Measurements from ENCODE around the gene CHST11. TPM values are rescaled to one million over a fixed set of nuclear protein-coding genes. Genes with fewer than 3 reads are reported as not detected.

Gene CHST11
- total and polyA plus RNA-seq, 7 experiments from 2014 or later = 23.4 to 74.3 (median 32.0) TPM

DNA sequence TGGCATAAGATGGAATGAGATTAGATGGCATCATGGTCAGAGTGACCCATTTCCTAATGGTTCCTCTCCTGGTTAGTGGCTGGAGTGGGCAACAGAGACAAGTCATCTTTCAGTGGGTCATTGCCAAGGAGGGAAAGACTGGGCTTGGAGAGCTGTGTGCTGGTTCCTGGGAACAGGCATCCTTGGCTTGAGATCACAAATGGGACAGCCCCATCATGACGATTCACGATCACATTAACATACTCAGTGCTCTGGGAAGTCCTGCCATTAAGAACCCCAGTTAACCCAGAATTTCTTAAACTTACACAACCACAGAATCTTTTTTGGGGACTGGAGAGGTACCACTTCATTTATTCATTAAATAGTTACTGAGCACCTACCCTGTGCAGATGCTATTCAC is 27.3 kb downstream of the CHST11 start:
- Histone ChIP-seq H3K27ac (ENCODE audit: low read depth, low read length) (no peak overlapping the region), H3K9me3 (ENCODE audit: control insufficient read depth in 2 of 3, low read length in 3 of 3) (no peaks in the 10 kb centered on the region), H3K36me3 (ENCODE audit: control insufficient read depth in 2 of 3, insufficient read depth in 3 of 3, low read length in 3 of 3) (no peaks in the 10 kb centered on the region), H3K4me3 (ENCODE audit: low read length) (no peak overlapping the region), H3K4me1 (ENCODE audit: control insufficient read depth in 2 of 2, insufficient read depth in 2 of 2, low read length in 2 of 2) (peaks cover 69 to 77% of the 10 kb centered on the region in 2 donors), H3K27me3 (ENCODE audit: control insufficient read depth in 2 of 2, insufficient read depth in 2 of 2, low read length in 2 of 2) (no peaks in the 10 kb centered on the region)
- POLR2A ChIA-PET = interaction anchor here (6.5 kb wide), 1 partner anchor 25 kb away, joined by 50 read pairs; the partner anchor contains the start of gene CHST11
- H3K4me3 Mint-ChIP-seq = peak overlapping the region in 6 of 10 donors; percentile 4 to 70 (median 42)
- H3K4me1 Mint-ChIP-seq = peaks cover 79 to 98% (median 90%) of the 10 kb centered on the region in 7 donors
- no peak for ATAC-seq
- H3K36me3 Mint-ChIP-seq = peaks cover 0 to 65% (median 17%) of the 10 kb centered on the region in 5 donors
- H3K27me3 Mint-ChIP-seq = no peaks in the 10 kb centered on the region
- CTCF ChIA-PET = interaction anchor here (1.3 kb wide), 1 partner anchor 27 kb away, joined by 3 read pairs; the partner anchor contains the start of gene CHST11
- DNase-seq = no peak
- H3K27ac Mint-ChIP-seq = peak overlapping the region; percentile 12 to 93 (median 87)
- H3K9me3 Mint-ChIP-seq = peaks cover 0 to 3% (median 0%) of the 10 kb centered on the region in 11 donors
- intact Hi-C loops (cut with micrococcal nuclease) = loop anchor here in 1 of 2 donors (2.0 kb wide), 1 partner anchor 15 kb away; no protein-coding TSS in a partner anchor

DNA sequence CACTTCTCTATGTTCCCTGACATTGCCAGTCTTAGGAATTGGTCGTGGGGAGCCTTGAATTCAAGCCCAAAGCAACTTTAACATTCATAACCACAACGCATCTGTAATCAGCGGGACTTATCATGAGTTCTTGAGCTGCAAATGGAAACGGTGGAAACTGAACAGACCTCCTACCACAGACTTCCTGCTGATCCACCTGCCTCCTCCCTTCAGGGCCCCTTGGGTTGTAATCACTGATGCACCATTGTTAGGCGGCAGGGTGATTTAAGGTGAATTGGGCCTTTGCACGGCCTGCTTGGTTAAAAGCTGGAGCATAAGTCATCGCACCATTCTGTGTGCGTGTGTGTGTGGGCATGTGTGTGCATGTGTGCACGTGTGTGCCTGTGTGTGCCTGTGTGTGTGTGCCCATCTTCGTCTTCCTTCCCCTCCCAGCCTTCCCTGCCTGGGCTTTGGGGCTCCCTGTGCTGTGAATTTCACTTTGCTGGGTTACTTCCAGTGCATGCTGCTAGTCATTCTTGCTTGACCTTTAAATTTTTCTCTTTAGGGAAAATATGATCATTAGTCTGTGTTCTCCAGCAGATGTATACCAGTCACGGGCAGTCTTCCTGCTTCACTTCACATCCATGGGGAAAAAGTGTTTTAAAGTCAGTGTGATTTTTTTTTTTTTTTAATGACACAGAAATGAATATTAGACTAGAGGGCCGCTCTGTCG is 29.1 kb downstream of the CHST11 start:
- H3K27ac ChIP-seq (ENCODE audit: low read depth, low read length) = peak overlapping the region; percentile 22
- H3K36me3 ChIP-seq (ENCODE audit: control insufficient read depth in 2 of 3, insufficient read depth in 3 of 3, low read length in 3 of 3) = no peaks in the 10 kb centered on the region
- Mint-ChIP-seq H3K4me1 (peaks cover 70 to 97% (median 90%) of the 10 kb centered on the region in 7 donors), H3K4me3 (peak overlapping the region; percentile 59 to 84 (median 72)), H3K27me3 (no peaks in the 10 kb centered on the region), H3K9me3 (peaks cover 0 to 3% (median 0%) of the 10 kb centered on the region in 11 donors), H3K36me3 (peaks cover 0 to 60% (median 17%) of the 10 kb centered on the region in 5 donors), H3K27ac (peak overlapping the region; percentile 73 to 93 (median 90))
- POLR2A ChIA-PET = interaction anchor here (1.1 to 6.5 kb wide), 5 partner anchors 9 to 27 kb away, joined by 3 to 50 read pairs (median 5); partner anchors contain the start of gene CHST11
- H3K4me1 ChIP-seq (ENCODE audit: control insufficient read depth in 2 of 2, insufficient read depth in 2 of 2, low read length in 2 of 2) = peaks cover 68 to 79% of the 10 kb centered on the region in 2 donors
- H3K4me3 ChIP-seq (ENCODE audit: low read length) = peak overlapping the region; percentile 39
- DNase-seq (peak in 7 of 9 donors; percentile 58 to 78 (median 69)), ATAC-seq (peak; percentile 80)
- H3K9me3 ChIP-seq (ENCODE audit: control insufficient read depth in 2 of 3, low read length in 3 of 3) = no peaks in the 10 kb centered on the region
- intact Hi-C loops (cut with micrococcal nuclease) = loop anchor here (1.0 to 5.0 kb wide), 6 partner anchors 8 to 621 kb away; partner anchors contain the start of gene WASHC4 (in 1 of the 2)
- CTCF ChIA-PET = interaction anchor here (0.7 to 1.6 kb wide), 3 partner anchors 8 to 50 kb away, joined by 3 to 5 read pairs (median 3); no protein-coding TSS in a partner anchor
- no peaks in the 10 kb centered on the region for H3K27me3 ChIP-seq (ENCODE audit: control insufficient read depth in 2 of 2, insufficient read depth in 2 of 2, low read length in 2 of 2)

DNA sequence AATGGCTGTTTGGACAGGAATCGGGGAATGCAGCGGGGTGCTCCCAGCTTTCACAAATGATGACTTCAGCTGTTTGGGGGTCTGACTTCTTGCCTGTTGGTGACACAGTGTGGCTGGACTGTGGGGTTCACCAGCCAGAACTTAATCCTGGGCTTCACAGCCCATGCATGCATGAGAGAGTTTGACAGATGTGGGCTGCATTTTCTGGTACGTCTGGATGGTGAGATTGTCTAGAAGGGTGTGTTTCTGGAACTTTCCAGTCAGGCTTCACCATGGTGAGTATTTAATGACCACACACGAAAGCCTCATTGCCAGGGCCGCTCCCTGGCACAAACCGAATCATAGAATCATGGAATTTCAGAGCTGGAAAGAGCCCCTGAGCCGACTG is 29.6 kb downstream of the CHST11 start:
- no peaks in the 10 kb centered on the region for H3K27me3 ChIP-seq (ENCODE audit: control insufficient read depth in 2 of 2, insufficient read depth in 2 of 2, low read length in 2 of 2)
- intact Hi-C loops (cut with micrococcal nuclease) = loop anchor here (1.0 to 5.0 kb wide), 2 partner anchors 9 to 621 kb away; partner anchors contain the start of gene WASHC4 (in 1 of the 2)
- ATAC-seq = no peak

DNA sequence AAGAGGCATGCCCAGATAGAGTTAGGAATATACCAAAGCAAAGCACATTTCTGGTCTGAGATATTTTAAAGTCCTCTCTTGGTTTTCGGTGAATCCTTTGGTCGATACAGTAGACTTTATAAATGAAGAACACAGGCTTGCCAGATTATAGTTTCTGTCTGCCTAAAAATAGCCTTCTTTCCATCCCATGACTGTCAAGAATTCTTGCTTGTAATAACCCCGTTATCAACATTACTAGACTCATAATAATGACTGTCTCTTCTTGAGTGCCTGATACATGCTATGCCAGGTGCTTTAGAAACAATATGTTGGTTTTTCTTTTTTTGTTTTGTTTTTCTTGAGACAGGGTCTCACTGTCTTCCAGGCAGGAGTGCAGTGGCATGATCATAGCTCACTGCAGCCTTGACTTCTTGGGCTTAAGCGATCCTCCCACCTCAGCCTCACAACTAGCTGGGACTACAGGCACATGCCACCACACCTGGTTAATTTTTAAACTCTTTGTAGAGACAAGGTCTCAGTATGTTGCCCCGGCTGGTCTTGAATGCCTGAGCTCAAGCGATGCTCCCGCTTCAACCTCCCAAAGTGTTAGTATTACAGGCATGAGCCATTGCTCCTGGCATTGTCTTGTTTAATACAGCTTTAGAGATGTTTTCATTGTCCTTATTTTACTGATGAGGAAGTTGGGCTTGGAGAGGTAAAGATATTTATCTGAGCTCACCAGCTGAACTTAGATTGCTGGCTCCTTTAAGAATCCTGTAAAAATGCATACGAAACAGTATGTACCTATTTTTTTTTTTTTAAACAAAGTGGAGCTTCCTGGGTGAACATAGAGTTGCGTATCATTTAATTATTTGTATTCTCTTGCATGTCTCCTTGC is 30.4 kb downstream of the CHST11 start:
- H3K36me3 Mint-ChIP-seq = peaks cover 0 to 57% (median 14%) of the 10 kb centered on the region in 5 donors

More for the DNA sequence above, 29.6 kb downstream of the CHST11 start:
- Mint-ChIP-seq H3K27ac (peak overlapping the region in 8 of 9 donors; percentile 73 to 91 (median 79)), H3K4me3 (peak overlapping the region in 9 of 10 donors; percentile 27 to 84 (median 64)), H3K27me3 (no peaks in the 10 kb centered on the region), H3K4me1 (peaks cover 71 to 97% (median 89%) of the 10 kb centered on the region in 7 donors), H3K36me3 (peaks cover 0 to 58% (median 17%) of the 10 kb centered on the region in 5 donors), H3K9me3 (peaks cover 0 to 3% (median 0%) of the 10 kb centered on the region in 11 donors)
- peaks cover 68 to 79% of the 10 kb centered on the region in 2 donors for H3K4me1 ChIP-seq (ENCODE audit: control insufficient read depth in 2 of 2, insufficient read depth in 2 of 2, low read length in 2 of 2)
- no peak overlapping the region for H3K27ac ChIP-seq (ENCODE audit: low read depth, low read length)
- ChIA-PET POLR2A (interaction anchor here (1.2 to 6.5 kb wide), 4 partner anchors 8 to 27 kb away, joined by 3 to 50 read pairs (median 6); partner anchors contain the start of gene CHST11), CTCF (interaction anchor here (0.7 to 1.6 kb wide), 3 partner anchors 23 to 49 kb away, joined by 3 read pairs; no protein-coding TSS in a partner anchor)
- no peaks in the 10 kb centered on the region for H3K36me3 ChIP-seq (ENCODE audit: control insufficient read depth in 2 of 3, insufficient read depth in 3 of 3, low read length in 3 of 3)
- DNase-seq = no peak
- no peak overlapping the region for H3K4me3 ChIP-seq (ENCODE audit: low read length)
- no peaks in the 10 kb centered on the region for H3K9me3 ChIP-seq (ENCODE audit: control insufficient read depth in 2 of 3, low read length in 3 of 3)

DNA sequence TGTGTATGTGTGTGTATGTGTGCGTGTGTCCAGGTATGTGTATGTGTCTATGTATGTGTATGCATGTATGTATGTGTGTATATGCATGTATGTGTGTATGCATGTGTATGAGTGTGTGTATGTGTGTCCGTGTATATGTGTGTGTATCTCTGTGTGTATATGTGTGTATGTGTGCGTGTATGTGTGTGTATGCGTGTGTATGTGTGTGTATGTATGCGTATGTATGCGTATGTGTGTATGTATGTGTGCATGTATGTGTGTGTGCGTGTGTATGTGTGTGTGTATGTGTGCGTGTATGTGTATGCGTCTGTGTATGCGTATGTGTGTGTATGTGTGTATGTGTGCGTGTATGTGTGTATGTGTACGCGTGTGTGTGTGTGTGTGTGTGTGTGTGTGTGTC is 31.6 kb downstream of the CHST11 start:
- Mint-ChIP-seq H3K27ac (peak overlapping the region in 7 of 9 donors; percentile 17 to 90 (median 74)), H3K4me1 (peaks cover 69 to 97% (median 89%) of the 10 kb centered on the region in 7 donors), H3K27me3 (no peaks in the 10 kb centered on the region), H3K36me3 (peaks cover 0 to 53% (median 5%) of the 10 kb centered on the region in 5 donors), H3K9me3 (peaks cover 0 to 3% (median 0%) of the 10 kb centered on the region in 11 donors), H3K4me3 (peak overlapping the region in 6 of 10 donors; percentile 2 to 65 (median 28))
- ATAC-seq (no peak), DNase-seq (no peak)
- H3K36me3 ChIP-seq (ENCODE audit: control insufficient read depth in 2 of 3, insufficient read depth in 3 of 3, low read length in 3 of 3) = no peaks in the 10 kb centered on the region
- no peak overlapping the region for H3K27ac ChIP-seq (ENCODE audit: low read depth, low read length)
- H3K9me3 ChIP-seq (ENCODE audit: control insufficient read depth in 2 of 3, low read length in 3 of 3) = no peaks in the 10 kb centered on the region
- CTCF ChIA-PET = no interaction called here
- peaks cover 68 to 69% of the 10 kb centered on the region in 2 donors for H3K4me1 ChIP-seq (ENCODE audit: control insufficient read depth in 2 of 2, insufficient read depth in 2 of 2, low read length in 2 of 2)
- POLR2A ChIA-PET = interaction anchor here (1.7 to 6.5 kb wide), 2 partner anchors 10 to 29 kb away, joined by 7 to 50 read pairs; partner anchors contain the start of gene CHST11
- intact Hi-C loops (cut with micrococcal nuclease) = loop anchor here in 1 of 2 donors (5.0 kb wide), 1 partner anchor 619 kb away; the partner anchor contains the start of gene WASHC4
- H3K4me3 ChIP-seq (ENCODE audit: low read length) = no peak overlapping the region
- no peaks in the 10 kb centered on the region for H3K27me3 ChIP-seq (ENCODE audit: control insufficient read depth in 2 of 2, insufficient read depth in 2 of 2, low read length in 2 of 2)

More for the DNA sequence above, 30.4 kb downstream of the CHST11 start:
- CTCF ChIA-PET = interaction anchor here (0.6 to 1.6 kb wide), 3 partner anchors 21 to 28 kb away, joined by 3 to 6 read pairs (median 3); no protein-coding TSS in a partner anchor
- no peaks in the 10 kb centered on the region for H3K36me3 ChIP-seq (ENCODE audit: control insufficient read depth in 2 of 3, insufficient read depth in 3 of 3, low read length in 3 of 3)
- Mint-ChIP-seq H3K9me3 (peaks cover 0 to 3% (median 0%) of the 10 kb centered on the region in 11 donors), H3K4me3 (peak overlapping the region in 9 of 10 donors; percentile 5 to 84 (median 50)), H3K27me3 (no peaks in the 10 kb centered on the region), H3K4me1 (peaks cover 70 to 97% (median 89%) of the 10 kb centered on the region in 7 donors), H3K27ac (peak overlapping the region; percentile 65 to 91 (median 79))
- POLR2A ChIA-PET = interaction anchor here (0.6 to 6.5 kb wide), 9 partner anchors 9 to 49 kb away, joined by 3 to 50 read pairs (median 4); partner anchors contain the start of gene CHST11
- intact Hi-C loops (cut with micrococcal nuclease) = loop anchor here (1.0 to 5.0 kb wide), 2 partner anchors 10 to 620 kb away; partner anchors contain the start of gene WASHC4 (in 1 of the 2)
- no peak overlapping the region for H3K4me3 ChIP-seq (ENCODE audit: low read length)
- no peaks in the 10 kb centered on the region for H3K27me3 ChIP-seq (ENCODE audit: control insufficient read depth in 2 of 2, insufficient read depth in 2 of 2, low read length in 2 of 2)
- peaks cover 66 to 74% of the 10 kb centered on the region in 2 donors for H3K4me1 ChIP-seq (ENCODE audit: control insufficient read depth in 2 of 2, insufficient read depth in 2 of 2, low read length in 2 of 2)
- H3K9me3 ChIP-seq (ENCODE audit: control insufficient read depth in 2 of 3, low read length in 3 of 3) = no peaks in the 10 kb centered on the region
- no peak overlapping the region for H3K27ac ChIP-seq (ENCODE audit: low read depth, low read length)
- DNase-seq (no peak), ATAC-seq (no peak)
